GM12878 (cell line): ENCODE data around the gene CAMKK2. TPM values are rescaled to one million over a fixed set of nuclear protein-coding genes. Genes with fewer than 3 reads are reported as not detected.

ENCODE experiments used
- ATAC-seq: fragments of 200-7000 bp; cut with Tn5 transposase; 3 replicates; pipeline ENCODE4 v1.9.1; 2020; ENCODE audit warnings: mild to moderate bottlenecking, moderate library complexity
- BruUV-seq: library from RNA; stranded (reverse); fragments of 400-500 nt; replicated peaks from 2 replicates; lab custom pipeline; 2021; lab: Mats Ljungman, UMichigan
- CTCF ChIA-PET: fragments of 300-600 bp; sonication (Branson Sonifier 250); formaldehyde crosslinking; extraction: SDS; loops from one replicate; lab custom pipeline; 2021; ENCODE audit warnings: inconsistent platforms; lab: Yijun Ruan, JAX
- POLR2A ChIA-PET: fragments of 350-600 bp; formaldehyde crosslinking; extraction: SDS; loops from one replicate; lab custom pipeline; 2021; ENCODE audit warnings: inconsistent platforms; lab: Charles Lee
- RAD21 ChIA-PET: fragments of 300-600 bp; sonication (Branson Sonifier 250); formaldehyde crosslinking; loops from one replicate; lab custom pipeline; 2023; ENCODE audit warnings: antibody characterized with exemption; ENCODE audit not compliant: unreplicated experiment; lab: Charles Lee
- SMC1A ChIA-PET: fragments of 300-600 bp; sonication (Branson Sonifier 250); formaldehyde crosslinking; loops from one replicate; lab custom pipeline; 2023; ENCODE audit not compliant: unreplicated experiment, uncharacterized antibody; lab: Charles Lee
- DNase-seq: peaks from one replicate; pipeline ENCODE4 v3.0.0-alpha.2; 2011; ENCODE audit warnings: low read depth, low spot score
- FAIRE-seq: peaks from 3 replicates; lab custom pipeline; 2011; peaks lifted over from hg19 to GRCh38; lab: Jason Lieb, UNC
- H2AFZ ChIP-seq: 2 replicates; pipeline ENCODE4 v1.6.0; 2011; ENCODE audit warnings: low read depth, low read length, control low read depth; ENCODE audit not compliant: control insufficient read depth
- H3K27ac ChIP-seq: 2 replicates; pipeline ENCODE4 v1.5.1; 2011; ENCODE audit warnings: control low read depth; ENCODE audit not compliant: control insufficient read depth, insufficient read depth
- H3K27me3 ChIP-seq, 2 experiments: replicated peaks in 1 of 2; 2 replicates each; pipeline versions ENCODE4 v1.6.0 to v1.6.1; 2011; ENCODE audit warnings: low read length in 1 of 2; ENCODE audit not compliant: control insufficient read depth in 2 of 2, insufficient read depth in 2 of 2
- H3K36me3 ChIP-seq, 2 experiments: 2 replicates each; pipeline ENCODE4 v1.5.1; 2011; ENCODE audit warnings: low read length in 1 of 2; ENCODE audit not compliant: control insufficient read depth in 2 of 2, insufficient read depth in 2 of 2
- H3K4me1 ChIP-seq: 2 replicates; pipeline ENCODE4 v1.6.1; 2011; ENCODE audit warnings: mild to moderate bottlenecking, low read length, moderate library complexity, mixed read lengths; ENCODE audit not compliant: control insufficient read depth, insufficient read depth
- H3K4me2 ChIP-seq: 2 replicates; pipeline ENCODE4 v1.6.0; 2011; ENCODE audit warnings: control low read depth; ENCODE audit not compliant: control insufficient read depth, insufficient read depth
- H3K4me3 ChIP-seq: fragments of 200-600 bp; sonication (generic); 2 replicates; pipeline ENCODE4 v1.5.1; 2016
- H3K79me2 ChIP-seq: 2 replicates; pipeline ENCODE4 v1.6.0; 2011; ENCODE audit warnings: low read length; ENCODE audit not compliant: control insufficient read depth, insufficient read depth
- H3K9ac ChIP-seq: 2 replicates; pipeline ENCODE4 v1.8.0; 2011; ENCODE audit warnings: low read length, control low read depth, mixed read lengths; ENCODE audit not compliant: control insufficient read depth, insufficient read depth
- H3K9me3 ChIP-seq: replicated peaks from 3 replicates; pipeline ENCODE4 v1.5.1; 2011; ENCODE audit warnings: mild to moderate bottlenecking, low read length; ENCODE audit not compliant: control insufficient read depth, insufficient read depth
- H4K20me1 ChIP-seq: 2 replicates; pipeline ENCODE4 v1.6.0; 2011; ENCODE audit not compliant: control insufficient read depth, insufficient read depth
- BHLHE40 ChIP-seq, 2 experiments: fragments of 450-650 bp in 1 of 2; IDR thresholded peaks; 2 replicates each; pipeline ENCODE4 v1.6.1; 2011 to 2017; ENCODE audit warnings: low read depth in 2 of 2, borderline replicate concordance in 1 of 2, improper control_type of control experiment in 1 of 2, low read length in 1 of 2, mild to moderate bottlenecking in 1 of 2
- ESRRA ChIP-seq: IDR thresholded peaks from 2 replicates; pipeline ENCODE4 v1.6.1; 2012; ENCODE audit warnings: mild to moderate bottlenecking, low read length, improper control_type of control experiment
- PAX8 ChIP-seq: fragments of 450-650 bp; IDR thresholded peaks from 2 replicates; pipeline ENCODE4 v1.6.1; 2017; ENCODE audit warnings: mild to moderate bottlenecking, moderate library complexity
- RAD21 ChIP-seq: IDR thresholded peaks from 2 replicates; pipeline ENCODE4 v1.6.1; 2011; ENCODE audit warnings: mild to moderate bottlenecking, low read depth, low read length, moderate library complexity; ENCODE audit not compliant: insufficient read depth
- RUNX3 ChIP-seq: IDR thresholded peaks from 2 replicates; pipeline ENCODE4 v1.6.1; 2012; ENCODE audit warnings: low read length, inconsistent platforms
- SMC3 ChIP-seq: IDR thresholded peaks from 2 replicates; pipeline ENCODE4 v1.6.1; 2011; ENCODE audit warnings: low read length, improper control_type of control experiment, borderline replicate concordance
- WGBS: methylation state at CpG from one replicate; pipeline ENCODE4 v1.1.6; 2016; ENCODE audit warnings: low lambda C conversion rate; ENCODE audit not compliant: insufficient replicate concordance, insufficient coverage; ENCODE audit errors: missing lambda C conversion rate; 5-methylcytosine and 5-hydroxymethylcytosine counted together
- in situ Hi-C: fragments of 300-500 bp; cut with MboI; formaldehyde crosslinking; loops from 9 replicates; pipeline ENCODE4 v1.14.3; 2018; ENCODE audit warnings: mixed read lengths
- intact Hi-C: fragments of 100-400 bp; cut with micrococcal nuclease; formaldehyde crosslinking; loops from one replicate; pipeline ENCODE4 v1.14.2; 2022; ENCODE audit not compliant: unreplicated experiment
- polyA plus RNA-seq, 11 experiments: library from polyadenylated mRNA; depleted of rRNA in 4 of 11; unstranded in 6 of 11; stranded (reverse) in 5 of 11; fragments of >200 nt; fragmentation: Nextera tagmentation in 4 of 11; fragmentation: Illumina TruSeq in 1 of 11; extraction: Ambion mirVana in 4 of 11; extraction: Trizol in 1 of 11; gene quantifications; 1 replicate in 1 of 11; 2 replicates in 10 of 11; pipeline versions ENCODE4 v1.2.1 to v1.2.3, GENCODE V29; 2011 to 2016; ENCODE audit warnings: inconsistent platforms in 2 of 11, missing spikeins in 2 of 11, low read depth in 1 of 11
- total RNA-seq, 4 experiments: library from RNA; depleted of rRNA in 3 of 4; stranded (reverse); fragments of >200 nt in 3 of 4; fragmentation: Illumina TruSeq in 1 of 4; extraction: Trizol in 1 of 4; gene quantifications; 2 replicates each; pipeline versions ENCODE4 v1.2.1 to v1.2.3, GENCODE V29; 2013 to 2021
- TF ChIP-seq, protein P1 (sequence below), 3 experiments: IDR thresholded peaks in 2 of 3; conservative IDR thresholded peaks in 1 of 3; 2 replicates each; pipeline ENCODE4 v1.5.1; 2011; ENCODE audit warnings: low read depth in 3 of 3, low read length in 3 of 3, mild to moderate bottlenecking in 3 of 3, control low read depth in 2 of 3, moderate library complexity in 2 of 3, inconsistent platforms in 1 of 3, mixed read lengths in 1 of 3; ENCODE audit not compliant: control insufficient read depth in 2 of 3, insufficient read depth in 1 of 3; ENCODE audit errors: extremely low read depth in 1 of 3
- TF ChIP-seq, protein P2 (sequence below): IDR thresholded peaks from 2 replicates; pipeline ENCODE4 v1.6.1; 2011; ENCODE audit warnings: mild to moderate bottlenecking, low read depth, low read length, moderate library complexity; ENCODE audit not compliant: insufficient replicate concordance
- TF ChIP-seq, protein P3 (sequence below): fragments of 450-650 bp; IDR thresholded peaks from 2 replicates; pipeline ENCODE4 v1.6.1; 2016; ENCODE audit warnings: mild to moderate bottlenecking

CAMKK2 gene
- total and polyA plus RNA-seq, 10 of the 15 experiments (the other 5 are each of a cell fraction or from before 2014, with no cell fraction given): 5.2 to 40.6 (median 26.6) TPM

DNA sequence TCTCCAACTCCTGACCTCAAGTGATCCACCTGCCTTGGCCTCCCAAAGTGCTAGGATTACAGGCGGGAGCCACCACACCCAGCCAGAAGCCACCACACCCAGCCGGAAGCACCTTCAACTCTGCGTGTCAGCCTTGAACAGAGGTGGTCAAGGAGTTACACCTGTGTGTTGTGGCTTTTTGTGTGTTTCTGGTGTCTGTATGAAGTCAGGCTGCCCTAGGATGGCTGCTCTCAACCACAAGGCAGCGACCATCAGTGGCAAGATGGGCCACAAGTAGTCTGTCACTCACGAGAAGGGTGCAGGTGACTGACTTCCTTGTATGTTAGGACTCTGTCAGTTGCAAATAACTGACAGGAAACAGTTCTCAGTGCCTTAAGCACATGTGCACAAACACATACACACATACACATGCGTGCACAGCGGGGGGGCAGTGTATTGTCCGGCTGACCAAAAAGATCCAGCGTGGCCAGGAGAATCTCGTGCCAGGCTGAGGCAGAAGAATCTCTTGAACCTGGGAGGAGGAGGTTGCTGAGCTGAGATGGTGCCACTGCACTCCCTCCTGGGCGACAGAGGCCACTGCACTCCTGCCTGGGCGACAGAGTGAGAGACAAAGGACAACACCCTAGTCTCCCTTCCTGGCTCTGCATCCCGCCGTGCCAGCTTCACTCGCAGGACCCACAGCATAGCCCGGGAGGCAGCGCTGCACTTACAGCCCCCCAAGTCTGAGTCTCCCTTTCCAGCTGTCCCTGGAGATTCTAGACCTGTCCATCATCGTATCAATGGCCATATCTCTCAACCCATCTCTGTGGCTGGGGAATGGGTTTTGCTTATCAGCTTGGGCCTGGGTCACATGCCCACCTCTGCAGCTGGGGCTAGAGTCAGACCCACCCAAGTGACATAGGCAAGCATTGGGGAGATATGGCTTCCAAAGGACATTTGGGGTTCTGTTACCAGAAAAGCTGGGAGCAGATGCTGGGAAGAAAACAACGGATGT is 72.9 kb downstream of the CAMKK2 start:
- 56% methylated on average over 19 of the region's 19 CpGs for WGBS
- no peaks in the 10 kb centered on the region for H4K20me1 ChIP-seq
- H3K27ac ChIP-seq: no peak overlapping the region
- no peak overlapping the region for H2AFZ ChIP-seq
- no peak overlapping the region for H3K4me3 ChIP-seq
- no peaks in the 10 kb centered on the region for H3K27me3 ChIP-seq
- no peak overlapping the region for H3K4me2 ChIP-seq
- ChIA-PET RAD21 (interaction anchor here (0.7 to 1.4 kb wide), 8 partner anchors 8 to 246 kb away, joined by 3 to 5 read pairs (median 3); partner anchors contain the start of gene HNF1A), SMC1A (interaction anchor here (0.8 to 1.8 kb wide), 3 partner anchors 35 to 163 kb away, joined by 3 to 9 read pairs (median 3); no protein-coding TSS in a partner anchor), POLR2A (interaction anchor here (0.7 kb wide), 1 partner anchor 43 kb away, joined by 3 read pairs; no protein-coding TSS in a partner anchor), CTCF (interaction anchor here (1.4 to 5.5 kb wide), 2 partner anchors 15 to 163 kb away, joined by 3 to 32 read pairs; no protein-coding TSS in a partner anchor)
- ATAC-seq (peak; percentile 66), DNase-seq (no peak)
- BruUV-seq: no TSS peak
- H3K9me3 ChIP-seq: no peaks in the 10 kb centered on the region
- intact Hi-C loops: no loop called here
- in situ Hi-C loops: no loop called here
- H3K4me1 ChIP-seq: peaks cover 16% of the 10 kb centered on the region
- H3K9ac ChIP-seq: no peak overlapping the region
- TF ChIP-seq RUNX3 (peak; percentile 34; the same call in 1 of the 2 replicates), SMC3 (peak; percentile 25; the same call in 1 of the 2 replicates), ESRRA (no peak), RAD21 (peak; percentile 40; the same call in 1 of the 2 replicates), PAX8 (no peak), BHLHE40 (IDR thresholded peaks at IDR 0.05; ENCODE audit: borderline replicate concordance in 1 of 2, low read depth in 2 of 2, low read length in 1 of 2) (peak in 1 of 2 experiments; percentile 58; a peak in 1 of 4 replicates)
- TF ChIP-seq, protein P1, sequence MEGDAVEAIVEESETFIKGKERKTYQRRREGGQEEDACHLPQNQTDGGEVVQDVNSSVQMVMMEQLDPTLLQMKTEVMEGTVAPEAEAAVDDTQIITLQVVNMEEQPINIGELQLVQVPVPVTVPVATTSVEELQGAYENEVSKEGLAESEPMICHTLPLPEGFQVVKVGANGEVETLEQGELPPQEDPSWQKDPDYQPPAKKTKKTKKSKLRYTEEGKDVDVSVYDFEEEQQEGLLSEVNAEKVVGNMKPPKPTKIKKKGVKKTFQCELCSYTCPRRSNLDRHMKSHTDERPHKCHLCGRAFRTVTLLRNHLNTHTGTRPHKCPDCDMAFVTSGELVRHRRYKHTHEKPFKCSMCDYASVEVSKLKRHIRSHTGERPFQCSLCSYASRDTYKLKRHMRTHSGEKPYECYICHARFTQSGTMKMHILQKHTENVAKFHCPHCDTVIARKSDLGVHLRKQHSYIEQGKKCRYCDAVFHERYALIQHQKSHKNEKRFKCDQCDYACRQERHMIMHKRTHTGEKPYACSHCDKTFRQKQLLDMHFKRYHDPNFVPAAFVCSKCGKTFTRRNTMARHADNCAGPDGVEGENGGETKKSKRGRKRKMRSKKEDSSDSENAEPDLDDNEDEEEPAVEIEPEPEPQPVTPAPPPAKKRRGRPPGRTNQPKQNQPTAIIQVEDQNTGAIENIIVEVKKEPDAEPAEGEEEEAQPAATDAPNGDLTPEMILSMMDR (IDR thresholded peaks at IDR 0.05 in 2 of 3, conservative IDR thresholded peaks at IDR 0.05 in 1 of 3; ENCODE audit: control insufficient read depth in 2 of 3, extremely low read depth in 1 of 3, insufficient read depth in 1 of 3, low read depth in 3 of 3, low read length in 3 of 3): peak; percentile 40 to 64 (median 41); a peak in 5 of 6 replicates
- TF ChIP-seq, protein P2, sequence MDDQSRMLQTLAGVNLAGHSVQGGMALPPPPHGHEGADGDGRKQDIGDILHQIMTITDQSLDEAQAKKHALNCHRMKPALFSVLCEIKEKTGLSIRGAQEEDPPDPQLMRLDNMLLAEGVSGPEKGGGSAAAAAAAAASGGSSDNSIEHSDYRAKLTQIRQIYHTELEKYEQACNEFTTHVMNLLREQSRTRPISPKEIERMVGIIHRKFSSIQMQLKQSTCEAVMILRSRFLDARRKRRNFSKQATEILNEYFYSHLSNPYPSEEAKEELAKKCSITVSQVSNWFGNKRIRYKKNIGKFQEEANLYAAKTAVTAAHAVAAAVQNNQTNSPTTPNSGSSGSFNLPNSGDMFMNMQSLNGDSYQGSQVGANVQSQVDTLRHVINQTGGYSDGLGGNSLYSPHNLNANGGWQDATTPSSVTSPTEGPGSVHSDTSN: peak; percentile 67
- TF ChIP-seq, protein P3, sequence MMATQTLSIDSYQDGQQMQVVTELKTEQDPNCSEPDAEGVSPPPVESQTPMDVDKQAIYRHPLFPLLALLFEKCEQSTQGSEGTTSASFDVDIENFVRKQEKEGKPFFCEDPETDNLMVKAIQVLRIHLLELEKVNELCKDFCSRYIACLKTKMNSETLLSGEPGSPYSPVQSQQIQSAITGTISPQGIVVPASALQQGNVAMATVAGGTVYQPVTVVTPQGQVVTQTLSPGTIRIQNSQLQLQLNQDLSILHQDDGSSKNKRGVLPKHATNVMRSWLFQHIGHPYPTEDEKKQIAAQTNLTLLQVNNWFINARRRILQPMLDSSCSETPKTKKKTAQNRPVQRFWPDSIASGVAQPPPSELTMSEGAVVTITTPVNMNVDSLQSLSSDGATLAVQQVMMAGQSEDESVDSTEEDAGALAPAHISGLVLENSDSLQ: peak; percentile 88
- TF ChIP-seq, all 136 proteins: peak for 7
- no peak for FAIRE-seq
- peaks cover 0 to 4% of the 10 kb centered on the region in 2 experiments; a peak in 3 of 4 replicates for H3K36me3 ChIP-seq
- H3K79me2 ChIP-seq: no peaks in the 10 kb centered on the region
